Keratinocyte (primary cell): Measurements from ENCODE around the gene PAPPA2. TPM values are rescaled to one million over a fixed set of nuclear protein-coding genes. Genes with fewer than 3 reads are reported as not detected.

Experiments used
- DNase-seq: peaks from one replicate; pipeline ENCODE4 v3.0.0-alpha.2; 2011; ENCODE audit warnings: low read depth, missing footprints, low spot score
- FAIRE-seq: peaks from 2 replicates; lab custom pipeline; 2011; peaks lifted over from hg19 to GRCh38; lab: Jason Lieb, UNC
- H2AFZ ChIP-seq: 2 replicates; pipeline ENCODE4 v1.6.0; 2012; ENCODE audit warnings: low read length, control low read depth, inconsistent platforms; ENCODE audit not compliant: control insufficient read depth
- H3K27ac ChIP-seq: 2 replicates; pipeline ENCODE4 v1.5.1; 2011; ENCODE audit warnings: low read length; ENCODE audit not compliant: control insufficient read depth, insufficient read depth
- H3K27me3 ChIP-seq: 3 replicates; pipeline ENCODE4 v1.6.0; 2011; ENCODE audit warnings: low read length; ENCODE audit not compliant: control insufficient read depth, insufficient read depth; ENCODE audit errors: extremely low read depth
- H3K36me3 ChIP-seq, 2 experiments: 2 replicates in 1 of 2; 3 replicates in 1 of 2; pipeline ENCODE4 v1.5.1; 2011; ENCODE audit warnings: low read length in 2 of 2, mild to moderate bottlenecking in 1 of 2; ENCODE audit not compliant: control insufficient read depth in 2 of 2, insufficient read depth in 2 of 2; ENCODE audit errors: extremely low read depth in 1 of 2
- H3K4me1 ChIP-seq: 3 replicates; pipeline ENCODE4 v1.5.1; 2011; ENCODE audit warnings: low read length; ENCODE audit not compliant: control insufficient read depth, insufficient read depth; ENCODE audit errors: extremely low read depth
- H3K4me2 ChIP-seq: 3 replicates; pipeline ENCODE4 v1.6.0; 2011; ENCODE audit warnings: low read depth, low read length; ENCODE audit not compliant: control insufficient read depth, insufficient read depth; ENCODE audit errors: extremely low read depth
- H3K4me3 ChIP-seq, 3 experiments: fragments of 200-600 bp in 1 of 3; sonication (generic) in 1 of 3; 2 replicates in 2 of 3; 3 replicates in 1 of 3; pipeline ENCODE4 v1.5.1; 2011 to 2016; ENCODE audit warnings: low read length in 3 of 3, mild to moderate bottlenecking in 3 of 3, control low read depth in 2 of 3, inconsistent platforms in 1 of 3, low read depth in 1 of 3, mixed read lengths in 1 of 3, mixed run types in 1 of 3, moderate library complexity in 1 of 3; ENCODE audit not compliant: control insufficient read depth in 2 of 3, insufficient read depth in 2 of 3; ENCODE audit errors: extremely low read depth in 1 of 3
- H3K79me2 ChIP-seq: 2 replicates; pipeline ENCODE4 v1.6.0; 2012; ENCODE audit warnings: low read length; ENCODE audit not compliant: control insufficient read depth, insufficient read depth
- H3K9ac ChIP-seq: 3 replicates; pipeline ENCODE4 v1.6.0; 2011; ENCODE audit warnings: low read length; ENCODE audit not compliant: control insufficient read depth, insufficient read depth; ENCODE audit errors: extremely low read depth
- H3K9me1 ChIP-seq: 3 replicates; pipeline ENCODE4 v1.6.0; 2011; ENCODE audit warnings: low read length; ENCODE audit not compliant: control insufficient read depth, insufficient read depth; ENCODE audit errors: extremely low read depth
- H3K9me3 ChIP-seq: 2 replicates; pipeline ENCODE4 v1.5.1; 2012; ENCODE audit warnings: low read depth, low read length; ENCODE audit not compliant: control insufficient read depth
- H4K20me1 ChIP-seq: 3 replicates; pipeline ENCODE4 v1.6.0; 2011; ENCODE audit warnings: low read length; ENCODE audit not compliant: control insufficient read depth, insufficient read depth; ENCODE audit errors: extremely low read depth
- EZH2 ChIP-seq: IDR thresholded peaks from one replicate; pipeline ENCODE4 v1.6.1; 2012; ENCODE audit warnings: inconsistent platforms, mild to moderate bottlenecking, low read length, moderate library complexity
- dilution Hi-C: fragments of 300-500 bp; cut with MboI; formaldehyde crosslinking; loops from one replicate; pipeline ENCODE4 v1.7.0; 2020; ENCODE audit warnings: low sequenced_read_pairs; ENCODE audit not compliant: extremely low pct_ligation_motif_present
- polyA plus RNA-seq, 5 experiments: library from polyadenylated mRNA; depleted of rRNA in 3 of 5; stranded (reverse) in 3 of 5; stranded (forward) in 1 of 5; unstranded in 1 of 5; fragments of >200 nt; gene quantifications; 1 replicate in 1 of 5; 2 replicates in 3 of 5; 3 replicates in 1 of 5; pipeline versions ENCODE4 v1.2.1 to v1.2.3, GENCODE V29; 2011 to 2012; ENCODE audit warnings: missing spikeins in 2 of 5, low read depth in 1 of 5, low replicate concordance in 1 of 5
- TF ChIP-seq, protein P1 (sequence below), 3 experiments: IDR thresholded peaks in 1 of 3; conservative IDR thresholded peaks in 1 of 3; optimal IDR thresholded peaks in 1 of 3; 2 replicates in 2 of 3; 3 replicates in 1 of 3; pipeline versions ENCODE3 to v1.5.1; 2011; ENCODE audit warnings: low read length in 3 of 3, mild to moderate bottlenecking in 3 of 3, moderate library complexity in 2 of 3, control low read depth in 1 of 3, inconsistent platforms in 1 of 3; ENCODE audit not compliant: insufficient read depth in 2 of 3; ENCODE audit errors: extremely low read depth in 1 of 3

PAPPA2 gene
- polyA plus RNA-seq, 1 donor (not counting 4 experiments of a cell fraction or from before 2014, with no cell fraction given) = 0.07 TPM

- Histone ChIP-seq H4K20me1 (no peaks in the 10 kb centered on the region), H3K79me2 (no peaks in the 10 kb centered on the region), H3K4me2 (no peak overlapping the region), H3K27me3 (no peaks in the 10 kb centered on the region), H3K4me1 (no peaks in the 10 kb centered on the region), H3K36me3 (no peaks in the 10 kb centered on the region), H3K9me1 (no peaks in the 10 kb centered on the region), H3K9ac (no peak overlapping the region), H2AFZ (no peak overlapping the region), H3K4me3 (no peak overlapping the region), H3K27ac (no peak overlapping the region), H3K9me3 (no peaks in the 10 kb centered on the region)
- FAIRE-seq = no peak
- DNase-seq = no peak
- dilution Hi-C loops = no loop called here
- TF ChIP-seq, protein P1, sequence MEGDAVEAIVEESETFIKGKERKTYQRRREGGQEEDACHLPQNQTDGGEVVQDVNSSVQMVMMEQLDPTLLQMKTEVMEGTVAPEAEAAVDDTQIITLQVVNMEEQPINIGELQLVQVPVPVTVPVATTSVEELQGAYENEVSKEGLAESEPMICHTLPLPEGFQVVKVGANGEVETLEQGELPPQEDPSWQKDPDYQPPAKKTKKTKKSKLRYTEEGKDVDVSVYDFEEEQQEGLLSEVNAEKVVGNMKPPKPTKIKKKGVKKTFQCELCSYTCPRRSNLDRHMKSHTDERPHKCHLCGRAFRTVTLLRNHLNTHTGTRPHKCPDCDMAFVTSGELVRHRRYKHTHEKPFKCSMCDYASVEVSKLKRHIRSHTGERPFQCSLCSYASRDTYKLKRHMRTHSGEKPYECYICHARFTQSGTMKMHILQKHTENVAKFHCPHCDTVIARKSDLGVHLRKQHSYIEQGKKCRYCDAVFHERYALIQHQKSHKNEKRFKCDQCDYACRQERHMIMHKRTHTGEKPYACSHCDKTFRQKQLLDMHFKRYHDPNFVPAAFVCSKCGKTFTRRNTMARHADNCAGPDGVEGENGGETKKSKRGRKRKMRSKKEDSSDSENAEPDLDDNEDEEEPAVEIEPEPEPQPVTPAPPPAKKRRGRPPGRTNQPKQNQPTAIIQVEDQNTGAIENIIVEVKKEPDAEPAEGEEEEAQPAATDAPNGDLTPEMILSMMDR (optimal IDR thresholded peaks at IDR 0.05 in 1 of 3, IDR thresholded peaks at IDR 0.05 in 1 of 3, conservative IDR thresholded peaks at IDR 0.05 in 1 of 3; ENCODE audit: extremely low read depth in 1 of 3, insufficient read depth in 2 of 3, low read length in 3 of 3) = no peak
- TF ChIP-seq EZH2 = no peak
These were observed 311.2 kb downstream of the PAPPA2 start for GRCh38 chr1:176774224-176774623.

- dilution Hi-C loops = no loop called here
- Histone ChIP-seq H3K27me3 (no peaks in the 10 kb centered on the region), H3K4me2 (no peak overlapping the region), H2AFZ (no peak overlapping the region), H3K9ac (no peak overlapping the region), H3K27ac (no peak overlapping the region), H3K9me3 (no peaks in the 10 kb centered on the region), H3K79me2 (no peaks in the 10 kb centered on the region), H3K36me3 (no peaks in the 10 kb centered on the region), H3K9me1 (no peaks in the 10 kb centered on the region), H4K20me1 (no peaks in the 10 kb centered on the region), H3K4me1 (no peaks in the 10 kb centered on the region), H3K4me3 (no peak overlapping the region)
- FAIRE-seq (no peak), DNase-seq (no peak)
- TF ChIP-seq, protein P1 (optimal IDR thresholded peaks at IDR 0.05 in 1 of 3, IDR thresholded peaks at IDR 0.05 in 1 of 3, conservative IDR thresholded peaks at IDR 0.05 in 1 of 3; ENCODE audit: extremely low read depth in 1 of 3, insufficient read depth in 2 of 3, low read length in 3 of 3) = no peak
- TF ChIP-seq EZH2 = no peak
These were observed 312.4 kb downstream of the PAPPA2 start for GRCh38 chr1:176775378-176775777.
